ENCODE measurements around the gene SMOC1.

DNA sequence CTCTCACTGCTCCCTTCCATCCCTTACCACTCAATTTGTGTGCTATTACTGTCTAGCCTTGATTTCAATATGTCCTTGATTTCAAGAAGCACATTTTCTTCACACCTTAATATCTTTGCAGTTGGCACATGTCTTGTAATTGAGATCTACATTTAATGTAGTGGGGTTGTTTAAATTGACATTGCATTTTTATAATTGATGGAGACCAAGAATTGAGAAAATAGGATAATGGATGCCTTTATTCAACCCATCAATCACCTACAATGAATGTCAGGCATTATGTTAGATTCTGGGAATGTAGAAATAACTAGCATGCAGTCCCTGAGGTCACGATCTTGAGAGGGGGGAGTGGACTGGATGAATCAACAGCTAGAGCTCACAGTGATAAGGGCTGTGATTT, 94.6 kb downstream of the SMOC1 start:
- TF ChIP-seq YY1 (IDR thresholded peaks at IDR 0.05; ENCODE audit: insufficient read depth, insufficient read length) (no peak), ZNF274 (IDR thresholded peaks at IDR 0.05; ENCODE audit: low read depth, low read length) (no peak), SUZ12 (IDR thresholded peaks at IDR 0.05; ENCODE audit: extremely low read depth, insufficient read depth, insufficient read length) (no peak)
